NCI-H1436 treated with DMSO at 0.1 percent for 48 hours (cell line): ENCODE data around the gene DMGDH.

Experiments used
- DNase-seq: peaks from one replicate; lab custom pipeline; 2025; lab: John Stamatoyannopoulos, UW

DMGDH gene

GRCh38 chr5:78974011-78974410 is 95.5 kb downstream of the DMGDH start:
- DNase-seq = no peak

DNA sequence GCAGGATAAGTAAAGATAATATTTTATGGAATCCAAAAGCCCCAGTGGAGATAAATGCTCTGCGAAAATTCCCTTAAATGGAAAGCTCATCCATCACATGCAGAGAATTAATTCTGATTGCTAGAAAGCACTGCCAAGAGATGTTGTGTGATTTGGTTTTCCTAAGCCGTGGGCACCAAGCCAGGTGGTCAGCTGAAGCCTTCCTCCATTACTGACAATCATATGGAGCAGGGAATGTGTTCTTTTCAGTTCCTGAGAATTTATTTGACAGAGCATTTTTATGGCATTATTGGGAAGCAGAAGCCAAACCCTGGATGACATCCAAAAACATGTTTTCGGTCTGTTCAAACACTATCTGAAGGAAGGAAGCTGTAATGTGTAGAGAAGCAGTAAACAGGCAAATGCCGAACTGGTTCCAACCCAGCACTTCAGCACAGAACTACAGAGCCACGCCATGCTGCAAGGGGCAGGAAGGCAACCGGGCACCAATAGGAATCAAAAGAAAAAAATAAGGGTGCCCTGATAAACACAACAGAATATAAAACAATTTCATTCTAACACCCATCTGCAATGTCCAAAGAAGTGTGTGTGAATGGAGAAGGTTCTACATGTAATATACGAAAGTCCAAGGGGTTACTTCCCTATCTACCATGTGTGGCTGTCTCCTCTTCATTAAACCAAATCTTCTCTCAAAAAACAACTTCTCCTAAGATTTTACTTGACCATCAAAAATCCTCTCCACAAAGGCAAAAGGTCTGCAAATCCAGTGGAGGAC is 96.6 kb downstream of the DMGDH start:
- no peak for DNase-seq

DNA sequence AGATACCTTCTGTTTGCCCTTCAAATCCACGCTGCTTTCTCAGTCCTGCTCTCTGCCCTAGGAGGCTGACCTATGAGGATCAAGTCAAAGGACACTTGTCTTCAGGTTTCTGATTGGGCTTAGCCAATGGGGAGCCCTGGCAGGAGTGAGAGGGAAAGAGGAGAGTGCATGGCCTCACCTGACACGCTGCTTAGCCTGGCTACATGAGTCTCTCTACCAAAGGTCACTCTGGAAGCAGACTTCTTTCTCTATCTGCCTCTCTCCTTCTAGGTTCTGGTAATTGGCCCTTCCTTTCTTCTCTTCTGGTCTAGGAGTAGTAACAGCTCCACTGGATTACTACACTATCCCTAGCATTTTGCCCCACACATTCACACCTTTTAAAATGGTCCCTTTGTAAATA is 97.5 kb downstream of the DMGDH start:
- DNase-seq = no peak

GRCh38 chr5:78968781-78969180 is 100.7 kb downstream of the DMGDH start:
- no peak for DNase-seq

GRCh38 chr5:78964889-78965288 is 104.6 kb downstream of the DMGDH start:
- DNase-seq = peak; percentile 45

DNA sequence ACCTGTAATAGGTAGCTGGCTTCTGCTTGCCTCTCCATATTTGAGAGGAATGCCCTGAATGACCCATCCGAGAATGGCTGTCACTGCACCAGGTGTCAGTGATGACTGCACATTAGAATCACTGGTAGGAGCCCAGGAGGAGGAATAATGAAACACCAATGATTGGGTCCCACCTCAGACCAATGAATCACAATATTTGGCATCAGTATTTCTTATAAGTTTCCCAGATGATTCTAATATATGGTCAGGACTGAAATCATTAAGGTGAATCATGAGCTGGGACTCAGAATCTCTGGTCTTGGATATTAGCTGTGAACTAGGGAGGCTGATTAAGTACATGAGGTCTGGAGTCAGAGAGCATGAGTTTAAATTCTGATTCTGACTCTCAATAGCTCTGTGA is 107.7 kb downstream of the DMGDH start:
- no peak for DNase-seq

DNA sequence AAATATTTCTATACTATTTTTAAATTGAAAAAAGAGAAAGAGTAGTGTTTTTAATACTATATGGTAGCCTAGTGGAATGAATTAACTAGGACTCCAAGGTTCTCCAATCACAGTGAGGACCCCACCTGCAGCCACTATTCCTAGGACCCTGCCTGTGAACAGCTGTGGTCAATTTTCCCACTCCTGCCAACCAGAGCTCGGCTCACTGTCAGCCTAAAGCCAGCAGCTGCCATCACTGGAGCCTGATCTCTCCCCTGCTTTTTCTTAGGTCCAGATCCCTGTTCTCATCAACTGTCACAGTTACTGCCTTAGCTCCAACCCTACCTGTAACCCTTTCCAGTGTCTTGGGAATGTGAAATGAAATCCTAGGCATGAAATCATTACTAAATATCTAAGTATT is 109.7 kb downstream of the DMGDH start:
- DNase-seq = no peak

- no peak for DNase-seq
Measured at GRCh38 chr5:78958672-78959445, 110.6 kb downstream of the DMGDH start.

- DNase-seq = no peak
Measured at GRCh38 chr5:78956901-78957300, 112.6 kb downstream of the DMGDH start.

DNA sequence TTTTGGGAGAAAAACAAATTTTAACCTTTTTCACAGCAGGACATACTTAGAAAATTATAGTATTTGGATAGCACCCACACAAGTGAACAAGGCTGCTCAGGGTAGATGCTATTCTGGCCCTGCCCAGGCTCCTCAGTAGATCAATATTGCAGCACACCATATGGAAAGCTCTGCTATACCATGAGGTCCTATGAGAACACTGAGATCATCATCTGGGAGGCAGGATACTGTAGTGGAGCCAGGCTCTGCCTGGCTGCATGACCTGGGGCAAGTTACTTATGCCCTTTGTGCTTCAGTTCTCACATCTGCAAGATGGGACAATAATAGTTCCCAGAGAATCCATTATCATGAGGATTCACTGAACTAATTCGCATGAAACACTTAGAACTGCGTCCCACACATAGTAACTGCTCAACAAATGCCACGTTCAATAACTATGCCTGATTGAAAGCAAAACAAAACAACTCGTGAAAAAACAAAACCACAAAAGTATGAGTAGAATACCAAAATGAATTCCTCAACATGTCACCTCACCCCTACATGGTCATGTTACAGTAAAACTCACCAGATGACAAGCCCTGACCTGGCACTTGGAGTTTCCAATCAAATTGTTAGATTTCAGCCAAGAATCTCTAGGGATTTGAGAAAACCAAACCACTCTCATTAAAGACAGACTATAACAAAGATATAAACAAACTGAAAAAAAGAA is 116.2 kb downstream of the DMGDH start:
- DNase-seq = no peak
